ENCODE measurements around the gene MAPT. TPM values are rescaled to one million over a fixed set of nuclear protein-coding genes. Genes with fewer than 3 reads are reported as not detected.

Gene MAPT
- total RNA-seq, 1 donor from 2014 or later: 2.9 TPM

DNA sequence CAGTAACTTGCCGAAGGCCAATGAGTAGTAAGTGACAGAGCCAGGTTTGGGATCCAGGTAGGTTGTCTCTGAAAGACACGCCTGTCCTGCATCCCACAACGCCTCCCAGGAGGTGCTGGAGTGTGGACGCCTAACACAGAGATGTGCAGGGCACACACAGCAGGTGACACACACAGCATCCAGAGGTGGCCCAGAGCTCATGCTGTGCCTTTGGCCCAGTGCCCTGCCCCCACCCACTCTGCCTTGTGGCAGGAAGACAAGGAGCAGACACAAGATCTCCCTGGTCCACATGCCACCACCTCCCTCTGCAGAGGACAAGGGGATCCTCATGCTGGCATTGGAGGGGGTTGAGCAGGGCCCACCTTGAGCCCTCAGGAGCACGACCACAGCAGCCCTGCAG, 90.0 kb downstream of the MAPT start:
- peaks cover 2% of the 10 kb centered on the region for H3K27me3 Mint-ChIP-seq (ENCODE audit: low read depth)
- no peaks in the 10 kb centered on the region for H3K4me1 Mint-ChIP-seq (ENCODE audit: low read depth)
- no peak overlapping the region for H3K4me3 Mint-ChIP-seq (ENCODE audit: unreplicated experiment)
- TF ChIP-seq, protein P1, sequence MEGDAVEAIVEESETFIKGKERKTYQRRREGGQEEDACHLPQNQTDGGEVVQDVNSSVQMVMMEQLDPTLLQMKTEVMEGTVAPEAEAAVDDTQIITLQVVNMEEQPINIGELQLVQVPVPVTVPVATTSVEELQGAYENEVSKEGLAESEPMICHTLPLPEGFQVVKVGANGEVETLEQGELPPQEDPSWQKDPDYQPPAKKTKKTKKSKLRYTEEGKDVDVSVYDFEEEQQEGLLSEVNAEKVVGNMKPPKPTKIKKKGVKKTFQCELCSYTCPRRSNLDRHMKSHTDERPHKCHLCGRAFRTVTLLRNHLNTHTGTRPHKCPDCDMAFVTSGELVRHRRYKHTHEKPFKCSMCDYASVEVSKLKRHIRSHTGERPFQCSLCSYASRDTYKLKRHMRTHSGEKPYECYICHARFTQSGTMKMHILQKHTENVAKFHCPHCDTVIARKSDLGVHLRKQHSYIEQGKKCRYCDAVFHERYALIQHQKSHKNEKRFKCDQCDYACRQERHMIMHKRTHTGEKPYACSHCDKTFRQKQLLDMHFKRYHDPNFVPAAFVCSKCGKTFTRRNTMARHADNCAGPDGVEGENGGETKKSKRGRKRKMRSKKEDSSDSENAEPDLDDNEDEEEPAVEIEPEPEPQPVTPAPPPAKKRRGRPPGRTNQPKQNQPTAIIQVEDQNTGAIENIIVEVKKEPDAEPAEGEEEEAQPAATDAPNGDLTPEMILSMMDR (IDR thresholded peaks at IDR 0.05): no peak
- H3K9me3 Mint-ChIP-seq (ENCODE audit: low read depth): no peaks in the 10 kb centered on the region
- peaks cover 2% of the 10 kb centered on the region for H3K36me3 Mint-ChIP-seq (ENCODE audit: low read depth)
- DNase-seq (ENCODE audit: low spot score): peak; percentile 71
- no peak overlapping the region for H3K27ac Mint-ChIP-seq (ENCODE audit: unreplicated experiment)

DNA sequence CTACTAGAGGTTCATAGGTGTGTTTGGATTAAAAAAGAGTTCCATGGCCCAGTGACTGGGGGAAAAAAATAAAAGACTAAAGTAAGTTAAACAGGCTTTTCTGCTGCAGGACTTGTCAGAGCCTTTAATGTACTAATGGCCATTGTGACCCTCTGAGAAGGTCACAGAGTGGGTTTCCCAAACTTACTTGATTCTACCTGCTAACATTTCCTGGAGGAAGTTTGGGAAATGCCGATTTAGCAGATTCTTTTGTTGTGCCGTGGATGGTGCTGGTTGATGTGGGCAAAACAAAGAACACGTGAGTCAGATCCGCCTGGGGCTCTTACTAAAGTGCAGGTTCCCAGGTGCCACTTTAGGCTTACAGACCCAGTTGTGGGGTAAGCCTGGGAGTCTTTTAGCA, 91.1 kb downstream of the MAPT start:
- H3K9me3 Mint-ChIP-seq (ENCODE audit: low read depth): no peaks in the 10 kb centered on the region
- DNase-seq (ENCODE audit: low spot score): no peak
- H3K4me3 Mint-ChIP-seq (ENCODE audit: unreplicated experiment): no peak overlapping the region
- H3K36me3 Mint-ChIP-seq (ENCODE audit: low read depth): peaks cover 2% of the 10 kb centered on the region
- TF ChIP-seq, protein P1 (IDR thresholded peaks at IDR 0.05): no peak
- no peak overlapping the region for H3K27ac Mint-ChIP-seq (ENCODE audit: unreplicated experiment)
- peaks cover 2% of the 10 kb centered on the region for H3K27me3 Mint-ChIP-seq (ENCODE audit: low read depth)
- H3K4me1 Mint-ChIP-seq (ENCODE audit: low read depth): no peaks in the 10 kb centered on the region

DNA sequence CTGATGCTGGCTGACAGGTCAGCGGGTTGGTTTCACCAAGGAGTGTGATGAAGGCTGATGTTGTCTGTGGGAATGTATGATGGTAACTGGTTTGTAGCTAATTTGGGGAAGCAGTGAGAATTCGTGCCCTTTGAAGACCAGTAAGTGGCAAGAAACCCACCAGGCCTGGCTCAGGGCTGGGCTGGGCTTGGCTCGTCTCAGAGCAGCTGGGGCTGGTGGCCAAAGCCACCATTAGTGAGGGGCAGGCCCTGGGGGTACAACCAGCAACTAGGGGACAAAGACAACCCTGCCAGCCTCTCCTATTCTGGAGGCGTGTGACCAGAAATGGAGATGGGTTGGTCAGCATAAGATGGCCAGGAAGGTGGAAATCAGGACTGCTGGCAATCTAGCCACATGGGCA, 91.7 kb downstream of the MAPT start:
- H3K4me3 Mint-ChIP-seq (ENCODE audit: unreplicated experiment): no peak overlapping the region
- no peak overlapping the region for H3K27ac Mint-ChIP-seq (ENCODE audit: unreplicated experiment)
- peak; percentile 34 for DNase-seq (ENCODE audit: low spot score)
- no peaks in the 10 kb centered on the region for H3K4me1 Mint-ChIP-seq (ENCODE audit: low read depth)
- H3K9me3 Mint-ChIP-seq (ENCODE audit: low read depth): no peaks in the 10 kb centered on the region
- peaks cover 2% of the 10 kb centered on the region for H3K27me3 Mint-ChIP-seq (ENCODE audit: low read depth)
- H3K36me3 Mint-ChIP-seq (ENCODE audit: low read depth): peaks cover 2% of the 10 kb centered on the region
- TF ChIP-seq, protein P1 (IDR thresholded peaks at IDR 0.05): no peak

DNA sequence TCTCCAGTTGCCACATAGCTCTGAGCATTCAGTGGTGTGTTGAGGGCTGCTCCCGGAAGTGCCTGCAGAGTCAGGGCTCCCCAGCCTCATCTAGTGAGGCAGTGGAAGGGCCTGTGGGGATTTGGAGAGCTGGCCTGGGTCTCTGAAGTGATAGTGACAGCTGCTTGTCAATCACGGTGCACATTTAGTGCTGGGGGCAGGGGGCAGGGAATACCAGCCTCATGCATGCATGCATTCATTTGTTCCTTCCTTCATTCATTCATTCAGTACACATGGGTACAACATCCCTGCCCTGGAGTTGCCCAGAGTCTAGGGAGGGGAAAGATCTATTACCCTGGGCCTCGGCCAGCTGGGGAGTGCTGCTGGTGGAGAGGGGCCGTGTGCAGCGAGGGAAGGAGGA, 93.4 kb downstream of the MAPT start:
- Mint-ChIP-seq H3K9me3 (ENCODE audit: low read depth) (no peaks in the 10 kb centered on the region), H3K27ac (ENCODE audit: unreplicated experiment) (no peak overlapping the region), H3K27me3 (ENCODE audit: low read depth) (no peaks in the 10 kb centered on the region), H3K36me3 (ENCODE audit: low read depth) (peaks cover 2% of the 10 kb centered on the region), H3K4me1 (ENCODE audit: low read depth) (no peaks in the 10 kb centered on the region), H3K4me3 (ENCODE audit: unreplicated experiment) (no peak overlapping the region)
- peak; percentile 34 for DNase-seq (ENCODE audit: low spot score)
- TF ChIP-seq, protein P1 (IDR thresholded peaks at IDR 0.05): no peak

DNA sequence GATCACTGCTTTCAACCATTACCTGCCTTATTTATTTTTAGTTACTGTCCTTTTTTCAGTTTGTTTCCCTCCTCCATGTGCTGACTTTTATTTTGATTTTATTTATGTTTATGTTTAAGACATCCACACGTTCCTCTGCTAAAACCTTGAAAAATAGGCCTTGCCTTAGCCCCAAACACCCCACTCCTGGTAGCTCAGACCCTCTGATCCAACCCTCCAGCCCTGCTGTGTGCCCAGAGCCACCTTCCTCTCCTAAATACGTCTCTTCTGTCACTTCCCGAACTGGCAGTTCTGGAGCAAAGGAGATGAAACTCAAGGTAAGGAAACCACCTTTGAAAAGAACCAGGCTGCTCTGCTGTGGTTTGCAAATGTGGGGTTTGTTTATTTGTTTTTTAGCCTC, 95.4 kb downstream of the MAPT start:
- DNase-seq (ENCODE audit: low spot score): peak; percentile 14

More for the DNA sequence above, 95.4 kb downstream of the MAPT start:
- H3K9me3 Mint-ChIP-seq (ENCODE audit: low read depth): no peaks in the 10 kb centered on the region
- TF ChIP-seq, protein P1 (IDR thresholded peaks at IDR 0.05): no peak
- H3K4me1 Mint-ChIP-seq (ENCODE audit: low read depth): no peaks in the 10 kb centered on the region
- H3K36me3 Mint-ChIP-seq (ENCODE audit: low read depth): no peaks in the 10 kb centered on the region
- no peak overlapping the region for H3K27ac Mint-ChIP-seq (ENCODE audit: unreplicated experiment)
- no peaks in the 10 kb centered on the region for H3K27me3 Mint-ChIP-seq (ENCODE audit: low read depth)
- H3K4me3 Mint-ChIP-seq (ENCODE audit: unreplicated experiment): no peak overlapping the region

All from chondrocyte (in vitro differentiated cells).